ENCODE results near the gene SMG5.

The SMG5 gene

DNA sequence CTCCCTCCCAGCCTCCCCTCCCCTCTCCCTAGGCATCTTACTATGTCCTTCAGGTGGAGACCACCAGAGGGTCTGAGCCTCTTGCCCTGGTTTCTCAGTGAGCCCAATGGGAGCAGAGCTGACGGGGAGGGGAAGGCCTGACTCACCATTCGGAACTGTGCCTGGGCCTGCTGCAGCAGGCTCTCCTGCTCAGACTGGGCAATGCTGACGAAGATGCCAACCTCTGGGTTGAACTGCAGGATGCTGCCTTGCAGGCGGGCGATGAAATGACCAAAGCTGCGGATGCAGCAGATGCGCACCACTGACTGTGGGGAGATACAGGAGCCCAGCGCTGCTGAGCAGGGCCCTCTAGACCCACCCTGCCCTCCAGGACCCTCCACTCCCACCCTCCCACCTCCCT lies 23.8 kb downstream of the SMG5 start:
- H3K9me3 ChIP-seq: no peaks in the 10 kb centered on the region
- no peak overlapping the region for H3K4me3 ChIP-seq
- intact Hi-C loops (cut with DNase I; ENCODE audit: low total_unique reads): no loop called here
- no peaks in the 10 kb centered on the region for H3K27me3 ChIP-seq
- no peak for DNase-seq
- H3K4me1 ChIP-seq: no peaks in the 10 kb centered on the region
- no peak overlapping the region for H3K27ac ChIP-seq
- TF ChIP-seq, protein P1, sequence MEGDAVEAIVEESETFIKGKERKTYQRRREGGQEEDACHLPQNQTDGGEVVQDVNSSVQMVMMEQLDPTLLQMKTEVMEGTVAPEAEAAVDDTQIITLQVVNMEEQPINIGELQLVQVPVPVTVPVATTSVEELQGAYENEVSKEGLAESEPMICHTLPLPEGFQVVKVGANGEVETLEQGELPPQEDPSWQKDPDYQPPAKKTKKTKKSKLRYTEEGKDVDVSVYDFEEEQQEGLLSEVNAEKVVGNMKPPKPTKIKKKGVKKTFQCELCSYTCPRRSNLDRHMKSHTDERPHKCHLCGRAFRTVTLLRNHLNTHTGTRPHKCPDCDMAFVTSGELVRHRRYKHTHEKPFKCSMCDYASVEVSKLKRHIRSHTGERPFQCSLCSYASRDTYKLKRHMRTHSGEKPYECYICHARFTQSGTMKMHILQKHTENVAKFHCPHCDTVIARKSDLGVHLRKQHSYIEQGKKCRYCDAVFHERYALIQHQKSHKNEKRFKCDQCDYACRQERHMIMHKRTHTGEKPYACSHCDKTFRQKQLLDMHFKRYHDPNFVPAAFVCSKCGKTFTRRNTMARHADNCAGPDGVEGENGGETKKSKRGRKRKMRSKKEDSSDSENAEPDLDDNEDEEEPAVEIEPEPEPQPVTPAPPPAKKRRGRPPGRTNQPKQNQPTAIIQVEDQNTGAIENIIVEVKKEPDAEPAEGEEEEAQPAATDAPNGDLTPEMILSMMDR (IDR thresholded peaks at IDR 0.05): no peak
- H3K36me3 ChIP-seq: peaks cover 76 to 100% (median 99%) of the 10 kb centered on the region in 3 donors

DNA sequence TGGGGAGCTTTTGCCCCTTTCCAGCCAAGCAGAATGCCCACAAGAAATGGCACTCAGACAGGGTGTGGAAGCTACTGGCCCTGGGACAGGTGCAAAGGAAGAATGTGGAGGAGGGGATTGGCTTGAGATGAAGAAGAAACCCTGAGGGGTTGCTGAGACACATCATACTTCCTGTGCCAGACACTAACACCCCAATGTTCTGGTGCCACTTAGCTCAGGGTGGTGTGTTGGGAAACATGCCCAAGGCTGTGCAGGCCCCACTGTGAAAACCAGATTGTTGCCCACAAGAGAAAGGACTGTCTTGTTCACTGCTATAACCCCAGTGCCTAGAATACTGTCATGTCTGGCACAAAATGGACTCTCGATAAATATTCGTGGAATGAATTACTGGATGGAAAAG lies 24.9 kb downstream of the SMG5 start:
- Histone ChIP-seq H3K27ac (no peak overlapping the region), H3K4me1 (no peaks in the 10 kb centered on the region), H3K27me3 (no peaks in the 10 kb centered on the region), H3K4me3 (no peak overlapping the region), H3K9me3 (no peaks in the 10 kb centered on the region), H3K36me3 (peaks cover 76 to 100% (median 99%) of the 10 kb centered on the region in 3 donors)
- intact Hi-C loops (cut with DNase I; ENCODE audit: low total_unique reads): no loop called here
- no peak for DNase-seq
- TF ChIP-seq, protein P1 (IDR thresholded peaks at IDR 0.05): no peak

DNA sequence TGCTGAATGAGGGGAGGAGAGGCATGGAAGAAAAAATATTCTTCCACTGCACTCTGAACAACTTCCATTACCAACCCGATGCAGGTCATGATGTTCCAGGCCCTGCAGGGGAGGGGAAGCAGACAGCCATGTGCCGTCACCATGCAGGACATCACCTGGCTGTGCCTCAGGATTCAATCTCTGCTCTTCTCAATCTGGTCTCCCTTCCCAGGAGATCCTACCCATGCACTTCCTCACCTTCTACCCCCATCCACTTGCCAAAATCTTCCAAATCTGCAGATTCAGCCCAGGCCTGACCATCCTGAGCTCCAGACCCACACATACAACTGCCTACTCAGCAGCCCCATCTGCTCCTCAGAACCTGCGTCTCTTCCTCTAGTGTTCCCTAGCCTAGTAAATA lies 29.0 kb downstream of the SMG5 start:
- TF ChIP-seq, protein P1 (IDR thresholded peaks at IDR 0.05): no peak
- Histone ChIP-seq H3K27me3 (no peaks in the 10 kb centered on the region), H3K27ac (no peak overlapping the region), H3K4me3 (no peak overlapping the region), H3K36me3 (peaks cover 71 to 96% (median 94%) of the 10 kb centered on the region in 3 donors), H3K4me1 (no peaks in the 10 kb centered on the region), H3K9me3 (no peaks in the 10 kb centered on the region)
- DNase-seq: no peak
- intact Hi-C loops (cut with DNase I; ENCODE audit: low total_unique reads): no loop called here

DNA sequence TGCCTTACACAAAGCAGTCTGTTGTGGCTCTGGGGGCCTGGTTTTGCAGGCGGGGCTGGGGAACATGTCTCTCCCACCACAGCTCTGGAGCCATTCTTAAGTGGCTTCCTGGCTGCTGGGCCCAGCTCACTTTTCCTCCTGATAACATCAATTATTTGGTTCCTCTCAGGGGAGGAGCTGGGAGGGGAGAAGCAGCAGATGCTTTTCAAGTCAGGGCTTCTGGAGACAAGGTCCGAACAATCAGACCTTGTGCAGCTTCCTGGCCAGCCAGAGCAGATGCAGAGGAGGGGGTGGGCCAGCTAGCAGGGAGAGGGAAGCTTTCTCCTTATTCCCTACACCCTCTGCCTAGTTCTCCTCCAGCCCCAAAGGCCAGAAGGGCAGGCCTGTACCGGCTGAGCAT lies 31.1 kb downstream of the SMG5 start:
- Histone ChIP-seq H3K9me3 (no peaks in the 10 kb centered on the region), H3K36me3 (peaks cover 58 to 75% (median 73%) of the 10 kb centered on the region in 3 donors), H3K27me3 (peaks cover 0 to 2% of the 10 kb centered on the region in 2 donors), H3K27ac (no peak overlapping the region), H3K4me3 (no peak overlapping the region), H3K4me1 (peaks cover 0 to 18% (median 10%) of the 10 kb centered on the region in 4 donors)
- intact Hi-C loops (cut with DNase I; ENCODE audit: low total_unique reads): no loop called here
- no peak for DNase-seq
- TF ChIP-seq, protein P1 (IDR thresholded peaks at IDR 0.05): no peak

DNA sequence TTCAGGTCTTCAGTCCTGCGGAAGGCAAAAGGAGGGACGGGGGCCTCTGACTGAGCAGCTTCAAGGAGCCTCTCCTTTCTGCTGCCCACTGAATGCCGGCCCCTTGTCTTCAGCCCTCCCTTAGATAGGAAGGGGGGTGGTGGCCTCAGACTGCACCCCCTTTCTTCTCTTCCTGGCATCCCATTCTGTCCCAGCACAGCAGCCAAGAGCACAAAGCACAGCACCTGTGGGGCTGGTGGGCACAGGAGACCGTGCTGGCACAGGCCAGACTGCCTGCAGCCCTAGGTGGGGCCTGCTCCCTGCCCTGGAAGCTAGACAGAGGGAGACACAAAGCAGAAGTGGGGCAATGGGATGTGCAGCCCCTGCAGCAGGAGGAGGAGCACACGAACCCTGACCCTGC lies 33.0 kb downstream of the SMG5 start:
- H3K9me3 ChIP-seq: no peaks in the 10 kb centered on the region
- H3K36me3 ChIP-seq: peaks cover 43 to 56% (median 53%) of the 10 kb centered on the region in 3 donors
- TF ChIP-seq, protein P1 (IDR thresholded peaks at IDR 0.05): no peak
- no peak overlapping the region for H3K27ac ChIP-seq
- peaks cover 6 to 22% of the 10 kb centered on the region in 2 donors for H3K27me3 ChIP-seq
- H3K4me1 ChIP-seq: peaks cover 0 to 34% (median 18%) of the 10 kb centered on the region in 4 donors
- intact Hi-C loops (cut with DNase I; ENCODE audit: low total_unique reads): no loop called here
- DNase-seq: no peak
- no peak overlapping the region for H3K4me3 ChIP-seq

DNA sequence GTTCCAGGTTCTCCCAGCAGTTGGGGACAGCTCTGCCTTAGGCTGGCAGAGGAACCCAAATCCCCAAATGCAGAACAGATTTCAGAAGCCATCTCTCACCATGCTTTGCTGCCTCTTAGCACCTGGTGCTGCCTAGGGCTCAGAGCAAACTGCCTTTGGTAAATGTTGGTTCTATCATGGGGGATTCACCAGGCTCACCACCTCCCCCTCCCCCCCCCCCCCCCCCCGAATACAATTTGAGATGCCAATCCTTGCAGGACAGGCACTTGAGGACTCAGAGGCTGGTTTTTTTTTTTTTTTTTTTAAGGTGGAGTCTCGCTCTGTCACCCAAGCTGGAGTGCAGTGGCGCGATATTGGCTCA lies 34.3 kb downstream of the SMG5 start:
- H3K9me3 ChIP-seq: no peaks in the 10 kb centered on the region
- intact Hi-C loops (cut with DNase I; ENCODE audit: low total_unique reads): no loop called here
- H3K36me3 ChIP-seq: peaks cover 32 to 43% (median 41%) of the 10 kb centered on the region in 3 donors
- DNase-seq: no peak
- TF ChIP-seq, protein P1 (IDR thresholded peaks at IDR 0.05): no peak
- H3K27ac ChIP-seq: no peak overlapping the region
- no peak overlapping the region for H3K4me3 ChIP-seq
- H3K4me1 ChIP-seq: peaks cover 0 to 34% (median 18%) of the 10 kb centered on the region in 4 donors
- H3K27me3 ChIP-seq: peaks cover 6 to 28% of the 10 kb centered on the region in 2 donors

Measured in tibial artery (tissue), 4 donors.